Jurkat, Clone E6-1 (cell line): ENCODE measurements around the gene OR51G2.

Source experiments
- DNase-seq: peaks from one replicate; pipeline ENCODE4 v3.0.0-alpha.2; 2011; ENCODE audit warnings: low read depth, low spot score
- H3K4me3 ChIP-seq: 2 replicates; pipeline ENCODE4 v1.5.1; 2011; ENCODE audit warnings: mild to moderate bottlenecking, low read length, control low read depth, moderate library complexity

The OR51G2 gene

GRCh38 chr11:4881860-4882500 lies 37.2 kb downstream of the OR51G2 start, which contains the start of gene OR51T1:
TSS of gene OR51T1 (plus strand) at chr11:4881900. CDS start at chr11:4881900, 0 bp downstream.
- H3K4me3 ChIP-seq: no peak within 1 kb of the TSS
- no peak for DNase-seq

GRCh38 chr11:4881188-4881587 lies 38.0 kb downstream of the OR51G2 start:
- H3K4me3 ChIP-seq: no peak overlapping the region
- DNase-seq: no peak

- no peak overlapping the region for H3K4me3 ChIP-seq
- DNase-seq: no peak
Observed at GRCh38 chr11:4865855-4866254, 53.3 kb downstream of the OR51G2 start.

GRCh38 chr11:4863876-4864275 lies 55.3 kb downstream of the OR51G2 start:
- no peak overlapping the region for H3K4me3 ChIP-seq
- DNase-seq: no peak
